NB4 (cell line): ENCODE results near the gene SCARB1.

Source experiments
- DNase-seq: peaks from one replicate; pipeline ENCODE4 v3.0.0; 2010; ENCODE audit warnings: low read depth
- H3K4me3 ChIP-seq: one replicate; pipeline ENCODE4 v1.5.1; 2011; ENCODE audit warnings: mild to moderate bottlenecking, low read depth, low read length, moderate library complexity
- MYC ChIP-seq: IDR thresholded peaks from 2 replicates; pipeline ENCODE4 v1.6.1; 2011; ENCODE audit warnings: low read depth, low read length
- POLR2A ChIP-seq: IDR thresholded peaks from 2 replicates; pipeline ENCODE4 v1.6.1; 2011; ENCODE audit warnings: mild to moderate bottlenecking; ENCODE audit not compliant: insufficient read length; ENCODE audit errors: extremely low read depth
- TF ChIP-seq, protein P1 (sequence below): IDR thresholded peaks from 2 replicates; pipeline ENCODE4 v1.6.1; 2011; ENCODE audit warnings: low read depth, low read length
- TF ChIP-seq, protein P2 (sequence below): IDR thresholded peaks from one replicate; pipeline ENCODE4 v1.5.1; 2012; ENCODE audit warnings: low read depth, low read length

Gene SCARB1

DNA sequence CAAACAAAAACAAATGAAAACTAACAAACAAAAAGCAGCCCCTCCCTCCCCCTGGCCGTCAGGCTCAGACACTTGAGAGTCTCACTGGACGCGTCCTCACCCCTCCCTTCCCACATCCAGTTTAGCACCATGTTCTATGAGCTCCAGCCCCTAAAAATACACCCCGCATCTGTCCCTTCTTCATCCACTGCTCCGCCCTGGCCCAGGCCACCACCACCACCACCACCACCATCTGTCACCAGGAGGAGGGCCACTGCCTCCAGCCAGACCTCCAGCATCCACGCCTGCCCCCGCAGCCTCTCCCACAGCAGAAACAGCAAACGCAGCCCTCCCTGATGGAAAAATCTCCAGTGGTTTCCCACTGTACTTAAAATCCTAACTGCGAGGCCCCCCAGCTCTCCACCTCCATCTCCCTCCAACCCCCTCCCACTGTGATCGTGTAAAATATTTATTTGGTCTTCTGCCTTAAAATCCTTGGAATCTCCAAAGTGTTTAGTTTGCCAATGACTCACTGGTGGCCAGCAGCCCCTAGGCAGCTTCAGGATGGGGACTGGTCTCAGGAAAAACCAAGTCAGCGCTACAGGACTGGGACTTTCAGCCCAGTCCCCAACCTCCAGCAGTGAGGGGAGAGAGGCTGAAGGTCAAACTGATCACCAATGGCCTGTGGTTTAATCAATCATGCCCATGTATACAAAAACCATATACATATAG, 95.1 kb downstream of the SCARB1 start:
- H3K4me3 ChIP-seq, result no peak overlapping the region
- DNase-seq, result no peak
- TF ChIP-seq POLR2A (no peak), MYC (no peak)
- TF ChIP-seq, protein P1, sequence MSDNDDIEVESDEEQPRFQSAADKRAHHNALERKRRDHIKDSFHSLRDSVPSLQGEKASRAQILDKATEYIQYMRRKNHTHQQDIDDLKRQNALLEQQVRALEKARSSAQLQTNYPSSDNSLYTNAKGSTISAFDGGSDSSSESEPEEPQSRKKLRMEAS, result no peak
- TF ChIP-seq, protein P2, sequence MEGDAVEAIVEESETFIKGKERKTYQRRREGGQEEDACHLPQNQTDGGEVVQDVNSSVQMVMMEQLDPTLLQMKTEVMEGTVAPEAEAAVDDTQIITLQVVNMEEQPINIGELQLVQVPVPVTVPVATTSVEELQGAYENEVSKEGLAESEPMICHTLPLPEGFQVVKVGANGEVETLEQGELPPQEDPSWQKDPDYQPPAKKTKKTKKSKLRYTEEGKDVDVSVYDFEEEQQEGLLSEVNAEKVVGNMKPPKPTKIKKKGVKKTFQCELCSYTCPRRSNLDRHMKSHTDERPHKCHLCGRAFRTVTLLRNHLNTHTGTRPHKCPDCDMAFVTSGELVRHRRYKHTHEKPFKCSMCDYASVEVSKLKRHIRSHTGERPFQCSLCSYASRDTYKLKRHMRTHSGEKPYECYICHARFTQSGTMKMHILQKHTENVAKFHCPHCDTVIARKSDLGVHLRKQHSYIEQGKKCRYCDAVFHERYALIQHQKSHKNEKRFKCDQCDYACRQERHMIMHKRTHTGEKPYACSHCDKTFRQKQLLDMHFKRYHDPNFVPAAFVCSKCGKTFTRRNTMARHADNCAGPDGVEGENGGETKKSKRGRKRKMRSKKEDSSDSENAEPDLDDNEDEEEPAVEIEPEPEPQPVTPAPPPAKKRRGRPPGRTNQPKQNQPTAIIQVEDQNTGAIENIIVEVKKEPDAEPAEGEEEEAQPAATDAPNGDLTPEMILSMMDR, result no peak

DNA sequence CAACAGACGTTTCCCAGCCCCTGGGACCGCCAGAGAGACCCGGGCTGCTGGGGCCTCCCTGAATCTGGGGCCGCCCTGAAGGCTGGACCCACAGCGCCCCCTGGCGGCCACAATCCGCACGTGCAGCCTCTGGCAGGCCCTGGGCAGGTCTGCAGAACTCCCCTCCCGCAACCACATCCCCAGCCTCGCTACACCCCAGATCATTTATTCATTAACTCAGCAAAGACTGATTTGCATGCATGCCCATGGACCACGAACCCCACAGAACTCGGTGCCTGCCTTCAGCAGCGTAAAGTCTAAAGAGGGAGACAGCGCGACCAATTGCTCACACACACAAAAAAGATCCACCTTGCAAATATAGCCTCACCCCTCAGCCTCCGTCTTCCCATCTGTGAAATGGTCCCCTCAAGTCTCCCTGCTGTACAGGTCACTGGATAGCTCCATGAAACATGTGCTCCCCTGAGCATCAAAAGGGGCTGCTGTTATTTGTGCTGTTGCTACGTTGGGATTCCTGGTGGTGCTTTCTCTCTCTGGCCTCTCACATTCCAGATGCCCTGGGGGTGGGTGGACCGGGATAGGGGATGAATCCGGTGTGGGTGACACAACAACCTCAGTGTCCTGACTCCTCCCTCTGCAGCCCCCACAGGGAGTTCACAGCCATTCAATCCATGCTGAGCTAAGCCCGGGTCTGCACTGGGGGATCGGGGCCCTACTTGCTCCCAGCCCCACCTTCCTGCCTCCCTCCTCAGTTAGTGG, 96.4 kb downstream of the SCARB1 start:
- DNase-seq, result peak; percentile 89
- TF ChIP-seq, protein P2, result peak; percentile 96
- TF ChIP-seq, protein P1, result peak; percentile 88
- TF ChIP-seq POLR2A (no peak), MYC (0 out of 2 replicates have a peak, but pooled peaks have one; percentile 33)
- H3K4me3 ChIP-seq, result no peak overlapping the region

DNA sequence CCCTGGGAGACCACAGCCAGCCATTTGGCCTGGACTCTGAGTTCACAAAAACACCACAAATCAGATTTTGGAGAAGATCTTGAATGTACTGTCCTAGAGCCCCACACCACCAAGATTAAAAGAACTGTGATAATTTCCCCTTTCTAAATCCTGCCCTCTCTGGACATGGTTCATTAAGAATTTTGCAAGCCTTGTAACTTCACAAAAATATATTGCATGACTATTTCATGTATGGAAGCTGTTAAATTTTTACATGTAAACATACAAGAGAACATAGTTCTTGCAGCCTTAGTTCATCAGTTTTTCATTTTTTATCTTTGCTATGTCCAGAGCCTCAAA, 97.0 kb downstream of the SCARB1 start:
- TF ChIP-seq, protein P2, result no peak
- TF ChIP-seq MYC (no peak), POLR2A (no peak)
- TF ChIP-seq, protein P1, result no peak
- H3K4me3 ChIP-seq, result no peak overlapping the region
- DNase-seq, result no peak

DNA sequence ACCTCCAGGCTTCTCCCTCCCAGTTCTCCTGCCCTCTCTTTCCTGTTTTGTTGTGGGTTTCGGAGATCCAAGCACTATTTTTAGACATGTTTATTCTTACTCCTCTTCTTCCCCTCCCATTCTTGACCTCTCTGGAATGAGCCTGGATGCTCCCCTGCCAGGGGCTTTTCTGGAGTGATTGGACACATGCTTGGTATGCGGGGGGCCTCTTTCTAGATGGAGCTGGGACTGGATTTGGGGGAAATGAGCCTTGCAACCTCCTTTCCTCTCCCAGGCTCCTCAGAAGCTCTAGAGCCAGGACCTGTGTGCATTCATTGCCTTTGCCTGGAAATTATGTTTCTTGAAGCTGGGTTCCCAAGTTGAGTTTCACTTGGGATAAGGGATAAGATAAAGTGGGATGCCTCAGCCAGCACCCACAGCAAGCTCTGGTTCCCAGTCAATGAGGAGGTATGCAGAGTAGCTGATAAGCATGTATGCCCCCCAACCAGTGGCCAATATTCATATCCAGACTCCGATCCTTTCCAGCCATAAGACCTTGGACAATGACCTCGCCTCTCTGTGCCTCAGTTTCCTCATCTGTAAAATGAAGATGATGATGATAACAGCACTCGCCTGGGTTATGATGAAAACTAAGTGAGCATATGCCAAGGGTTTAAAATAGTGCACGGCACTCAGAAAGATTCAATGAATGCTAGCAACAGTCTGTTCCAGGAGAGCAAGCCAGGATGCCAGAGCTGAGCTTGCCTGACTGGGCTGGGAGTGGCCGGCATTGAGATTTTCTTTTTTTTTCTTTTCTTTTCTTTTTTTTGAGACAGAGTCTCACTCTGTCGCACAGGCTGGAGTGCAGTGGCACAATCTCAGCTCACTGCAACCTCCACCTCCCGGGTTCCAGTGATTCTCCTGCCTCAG, 97.8 kb downstream of the SCARB1 start:
- TF ChIP-seq MYC (no peak), POLR2A (no peak)
- TF ChIP-seq, protein P2, result no peak
- TF ChIP-seq, protein P1, result no peak

DNA sequence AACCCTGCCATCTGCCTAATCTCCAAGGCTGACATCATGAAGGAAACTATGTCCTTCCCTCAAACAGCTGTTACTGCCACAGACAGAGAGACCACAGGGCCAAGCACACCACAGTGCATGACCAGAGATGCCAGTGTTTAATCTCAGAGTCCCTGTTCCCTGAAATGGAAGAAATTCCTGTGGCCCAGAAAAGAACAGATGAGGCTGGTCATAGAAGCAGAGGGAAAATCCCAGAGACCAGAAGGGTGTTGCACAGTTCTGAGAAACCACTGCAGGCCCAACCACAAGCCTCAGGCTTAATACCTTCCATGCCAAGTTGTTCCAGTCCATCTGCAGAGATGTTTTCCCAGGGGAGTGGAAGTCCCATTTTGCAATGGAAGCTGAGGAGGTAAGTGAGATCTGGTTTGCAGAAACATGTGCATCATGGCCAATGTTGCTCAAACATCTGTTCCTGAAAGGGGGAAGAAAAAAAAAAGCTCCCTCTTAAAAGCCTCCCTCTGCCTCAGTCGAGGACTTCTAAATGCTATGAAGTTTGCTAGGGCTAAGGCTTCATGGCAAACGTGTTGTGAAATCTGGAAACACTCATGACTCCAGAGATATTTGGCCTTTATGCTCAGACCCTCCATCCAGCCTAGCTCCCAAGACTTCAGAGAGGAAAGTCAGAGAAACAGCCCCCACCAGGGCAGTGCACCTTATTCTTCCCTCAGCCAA, 98.6 kb downstream of the SCARB1 start:
- no peak overlapping the region for H3K4me3 ChIP-seq
- DNase-seq, result peak; percentile 64
- TF ChIP-seq, protein P1, result no peak
- TF ChIP-seq, protein P2, result no peak
- no peak for TF ChIP-seq MYC
- TF ChIP-seq POLR2A, result no peak

More for the DNA sequence above, 97.8 kb downstream of the SCARB1 start:
- DNase-seq, result no peak
- H3K4me3 ChIP-seq, result no peak overlapping the region
